Measurements from ENCODE around the gene MT1A.
A peak's percentile ranks its signal among the peaks of the same experiment; 100 is the strongest.

Gene MT1A

DNA sequence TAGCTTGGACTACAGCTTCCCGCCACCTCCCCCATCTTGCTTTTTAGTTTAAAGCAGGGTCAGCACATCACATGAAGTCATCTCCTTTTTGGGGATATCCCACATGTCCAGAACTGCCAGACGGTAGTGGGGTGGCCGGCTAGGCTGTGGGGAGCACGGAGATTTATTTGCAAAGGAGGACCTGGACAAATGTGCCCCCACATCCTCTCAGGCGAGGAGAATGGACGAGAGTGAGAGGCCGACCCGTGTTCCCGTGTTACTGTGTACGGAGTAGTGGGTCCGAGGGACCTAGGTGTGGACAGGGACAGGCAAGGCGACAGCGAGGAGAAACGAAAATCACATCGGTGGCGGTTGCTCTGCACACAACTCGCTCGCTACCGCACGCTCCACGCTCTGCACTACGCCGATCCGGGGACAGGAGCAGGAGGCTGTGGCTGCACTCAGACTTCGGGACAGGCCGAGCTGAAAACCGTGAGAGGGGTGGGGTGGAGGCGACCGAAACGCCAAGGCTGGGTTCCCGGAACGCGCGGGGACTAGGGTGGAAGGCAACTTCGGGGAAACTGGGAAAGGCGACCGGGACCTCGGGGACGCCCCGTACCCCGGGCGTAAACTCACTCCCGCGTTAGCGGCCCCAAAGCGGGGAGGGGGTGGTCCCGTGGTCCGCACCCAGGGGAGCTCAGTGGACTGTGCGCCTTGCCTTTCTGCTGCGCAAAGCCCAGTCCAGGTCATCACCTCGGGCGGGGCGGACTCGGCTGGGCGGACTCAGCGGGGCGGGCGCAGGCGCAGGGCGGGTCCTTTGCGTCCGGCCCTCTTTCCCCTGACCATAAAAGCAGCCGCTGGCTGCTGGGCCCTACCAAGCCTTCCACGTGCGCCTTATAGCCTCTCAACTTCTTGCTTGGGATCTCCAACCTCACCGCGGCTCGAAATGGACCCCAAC, at the start of gene MT1A:
MT1A (plus strand) TSS at position 853 of the 937 bp plus-strand sequence; CDS start at position 926, 73 bp downstream.
- peak; percentile 62 for DNase-seq

GRCh38 chr16:56588781-56589140, 49.7 kb upstream of the MT1A start:
- DNase-seq, result no peak

DNA sequence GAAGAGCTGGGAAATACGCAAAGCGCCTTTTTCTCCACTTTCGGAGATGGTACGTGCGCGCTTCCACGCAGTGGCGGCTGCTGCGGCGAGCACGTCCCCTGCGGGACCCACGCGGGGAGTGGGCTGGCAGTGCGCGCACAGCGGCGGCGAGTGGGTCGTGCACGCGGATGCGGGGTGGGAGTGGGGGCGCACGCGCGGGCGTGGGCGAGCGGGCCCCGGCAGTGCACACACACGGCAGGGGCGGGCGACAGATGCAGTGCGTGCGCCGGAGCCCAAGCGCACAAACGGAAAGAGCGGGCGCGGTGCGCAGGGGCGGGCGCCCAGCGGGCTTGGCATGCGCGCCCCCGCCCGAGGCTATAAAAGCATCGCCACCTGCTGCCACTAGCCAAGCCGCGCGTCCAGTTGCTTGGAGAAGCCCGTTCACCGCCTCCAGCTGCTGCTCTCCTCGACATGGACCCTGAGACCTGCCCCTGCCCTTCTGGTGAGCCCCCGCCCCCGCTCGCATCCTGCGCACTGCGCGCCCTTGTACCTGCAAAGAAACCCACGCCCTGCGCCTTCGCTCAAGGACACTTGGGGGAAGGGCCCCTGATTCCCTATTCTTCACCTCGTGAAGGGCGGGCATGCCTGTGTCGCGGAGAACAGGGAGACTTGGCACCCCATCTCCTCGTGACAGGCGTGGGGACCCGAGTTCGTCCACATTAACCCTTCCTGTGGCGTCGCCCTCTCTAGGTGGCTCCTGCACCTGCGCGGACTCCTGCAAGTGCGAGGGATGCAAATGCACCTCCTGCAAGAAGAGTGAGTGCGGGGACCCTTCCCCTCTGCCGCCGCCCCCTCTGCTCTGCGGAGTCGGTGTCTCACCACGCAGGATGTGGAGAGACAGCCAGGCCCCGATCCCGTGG, 49.1 kb upstream of the MT1A start, which contains the start of gene MT3:
MT3 (plus strand) TSS at position 388 of the 899 bp plus-strand sequence; CDS start at position 451, 63 bp downstream.
- DNase-seq, result peak; percentile 42

DNA sequence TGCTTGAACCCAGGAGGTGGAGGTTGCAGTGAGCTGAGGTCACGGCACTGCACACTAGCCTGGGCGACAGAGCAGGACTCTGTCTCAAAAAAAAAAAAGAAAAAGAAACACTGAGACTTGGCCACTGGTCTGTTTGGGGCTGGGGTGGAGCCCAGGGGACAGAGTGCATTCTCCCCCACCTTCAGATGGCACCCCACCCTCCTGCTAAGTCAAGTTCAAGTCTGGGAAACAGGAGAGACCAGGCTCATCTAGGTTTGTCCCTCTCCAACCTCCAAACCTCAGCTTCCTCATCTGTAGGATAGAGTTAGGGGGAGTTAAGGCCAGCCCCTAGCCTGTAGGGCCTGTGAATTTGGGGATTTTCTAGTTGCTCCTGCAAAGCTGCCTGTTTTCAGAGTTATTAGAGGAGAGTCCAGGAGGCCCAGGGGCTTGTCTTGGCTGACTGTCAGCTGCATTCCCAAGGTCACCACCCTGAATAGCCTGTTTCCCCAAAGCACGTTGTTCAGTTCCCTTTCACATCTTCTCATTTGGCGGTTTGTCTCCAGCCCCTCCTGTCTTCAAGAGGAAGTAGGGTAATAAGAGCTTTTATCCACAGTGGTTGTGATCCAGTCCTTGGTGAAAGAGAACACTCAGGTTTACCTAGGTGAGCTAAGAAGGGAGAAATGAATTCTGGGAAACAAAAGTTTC, 46.9 kb upstream of the MT1A start:
- DNase-seq, result no peak

GRCh38 chr16:56593573-56594291, 44.7 kb upstream of the MT1A start:
- no peak for DNase-seq

DNA sequence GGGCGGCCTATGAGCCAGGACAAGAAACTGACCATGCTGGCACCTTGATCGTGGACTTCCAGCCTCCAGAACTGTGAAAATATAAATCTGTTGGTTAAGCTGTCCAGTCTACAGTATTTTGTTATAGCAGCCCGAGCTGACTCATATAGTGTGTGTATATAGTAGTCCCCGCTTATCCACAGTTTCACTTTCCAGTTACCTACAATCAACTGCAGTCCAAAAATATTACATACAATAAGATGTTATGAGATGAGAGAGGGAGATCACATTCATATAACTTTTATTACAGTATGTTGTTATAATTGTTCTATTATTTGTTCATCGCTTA, 44.2 kb upstream of the MT1A start:
- DNase-seq, result no peak

- no peak for DNase-seq
These were observed 38.0 kb upstream of the MT1A start for GRCh38 chr16:56600398-56600999.

- DNase-seq, result no peak
These were observed 37.1 kb upstream of the MT1A start for GRCh38 chr16:56601325-56601724.

GRCh38 chr16:56603589-56603988, 34.9 kb upstream of the MT1A start:
- DNase-seq, result no peak

- no peak for DNase-seq
These were observed 33.5 kb upstream of the MT1A start for GRCh38 chr16:56604966-56605365.

- no peak for DNase-seq
These were observed 33.0 kb upstream of the MT1A start for GRCh38 chr16:56605475-56605874.

GRCh38 chr16:56606071-56606475, 32.4 kb upstream of the MT1A start:
- DNase-seq, result no peak

DNA sequence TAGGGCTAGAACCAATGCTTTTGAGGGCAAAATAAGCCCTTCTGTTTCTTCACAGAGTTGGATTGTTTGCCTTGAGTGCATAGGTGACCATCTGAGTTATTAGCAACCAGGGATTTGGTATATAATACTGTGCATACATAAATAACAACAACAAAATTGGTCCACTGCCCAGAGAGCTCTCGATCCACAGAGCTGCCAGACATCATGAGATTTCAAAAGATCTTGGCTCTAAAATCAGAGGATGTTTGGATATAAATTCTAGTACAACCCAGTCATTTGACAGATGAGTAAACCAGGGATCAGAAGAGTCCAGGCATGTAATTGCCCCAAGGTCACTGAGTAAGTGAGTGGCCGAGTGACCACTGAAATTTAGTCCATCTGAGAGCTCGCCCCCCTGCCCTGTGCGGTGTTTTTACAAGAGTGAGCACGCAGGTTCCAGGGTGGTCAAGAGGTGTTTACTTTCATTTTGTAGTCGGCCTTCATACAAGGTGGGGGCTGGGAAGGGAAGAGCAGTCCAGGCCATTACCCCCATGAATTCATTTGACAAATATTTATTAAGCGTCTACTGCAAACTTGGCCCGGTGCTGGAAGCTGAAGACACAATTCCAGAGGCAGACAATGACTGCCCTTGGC, 31.9 kb upstream of the MT1A start:
- peak; percentile 36 for DNase-seq

DNA sequence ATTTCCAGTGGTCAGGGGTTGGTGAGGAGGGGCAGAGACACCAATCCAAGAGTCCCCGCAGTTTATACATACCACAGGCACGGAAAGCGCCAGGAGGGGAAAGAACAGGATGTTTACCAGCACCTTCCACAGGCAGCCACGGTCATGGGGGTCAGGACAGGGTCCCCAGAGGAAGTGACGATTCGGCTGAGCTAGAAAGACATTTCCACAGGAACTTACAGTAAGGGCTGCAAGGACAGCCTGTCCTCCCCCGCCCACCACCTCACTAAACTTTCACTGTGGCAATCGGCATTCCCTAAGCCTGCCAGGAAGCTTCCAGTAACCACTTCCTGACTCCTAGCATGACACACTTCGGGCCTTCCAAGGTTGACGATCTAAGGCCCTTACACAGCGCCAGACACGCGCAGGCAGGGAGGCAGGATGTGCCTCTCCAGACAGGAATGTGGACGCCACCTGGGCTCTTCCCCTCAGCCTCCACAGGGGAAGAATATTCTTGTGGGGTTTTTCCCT, 31.3 kb upstream of the MT1A start:
- peak; percentile 80 for DNase-seq

DNA sequence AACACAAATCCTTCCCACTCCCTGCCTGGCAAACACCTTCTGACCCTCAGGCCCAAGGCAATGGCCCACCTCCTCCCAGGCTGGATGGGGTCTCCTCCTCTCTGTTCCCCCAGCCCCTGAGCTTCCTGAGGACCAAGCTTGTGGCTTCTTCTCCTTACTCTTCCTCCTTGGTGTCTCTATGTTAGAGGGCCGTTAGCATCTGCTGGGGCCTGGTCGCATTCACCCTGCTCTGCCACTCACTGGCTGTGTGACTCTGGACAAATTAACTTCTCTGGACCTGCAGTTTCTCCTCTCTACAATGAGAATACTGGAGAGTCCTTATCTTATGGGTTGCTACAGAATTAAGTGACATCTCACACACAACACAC, 30.8 kb upstream of the MT1A start:
- DNase-seq, result no peak

- peak; percentile 93 for DNase-seq
These were observed 30.2 kb upstream of the MT1A start, which contains the start of gene MT2A for GRCh38 chr16:56608043-56608875. MT2A (plus strand) TSS chr16:56608584; CDS start chr16:56608656, 72 bp downstream.

- no peak for DNase-seq
These were observed 29.5 kb upstream of the MT1A start for GRCh38 chr16:56608876-56609462.

GRCh38 chr16:56609463-56609921, 29.0 kb upstream of the MT1A start:
- peak; percentile 72 for DNase-seq

GRCh38 chr16:56610017-56610608, 28.4 kb upstream of the MT1A start:
- DNase-seq, result peak; percentile 40

Data from right hindlimb (tissue), 1 donor.